HG02870 (cell line): ENCODE measurements around the gene VPS52.
"Not testable (repeated sequence)": the region's sequence is repeated elsewhere in the genome, so short reads cannot be mapped to it uniquely, and the experiment has no call there.

Source experiments
- ATAC-seq: cut with Tn5 transposase; IDR thresholded peaks from one replicate; pipeline ENCODE4 v1.9.1; 2021; ENCODE audit warnings: mild to moderate bottlenecking, moderate library complexity; ENCODE audit not compliant: unreplicated experiment

The VPS52 gene

DNA sequence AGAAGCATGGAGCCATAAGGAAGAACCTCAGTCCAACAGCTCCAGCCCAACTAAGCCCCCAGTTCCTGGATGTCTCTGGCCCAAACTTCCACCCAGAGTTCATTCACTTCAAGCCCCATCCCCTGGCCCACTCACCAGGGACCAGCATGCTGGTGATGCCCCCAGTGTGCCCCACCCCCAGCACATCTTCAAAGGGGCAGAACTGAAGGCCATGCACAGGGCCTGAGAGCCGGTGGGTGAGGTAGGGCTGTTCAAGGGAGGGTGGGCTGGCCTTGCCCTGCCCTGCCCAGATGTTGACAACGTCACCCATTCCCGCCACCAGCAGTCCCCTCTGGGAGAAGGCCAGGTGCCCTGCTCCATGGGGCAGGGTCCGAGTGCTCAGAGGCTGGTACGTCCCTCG, 8.9 kb upstream of the VPS52 start:
- no peak for ATAC-seq

DNA sequence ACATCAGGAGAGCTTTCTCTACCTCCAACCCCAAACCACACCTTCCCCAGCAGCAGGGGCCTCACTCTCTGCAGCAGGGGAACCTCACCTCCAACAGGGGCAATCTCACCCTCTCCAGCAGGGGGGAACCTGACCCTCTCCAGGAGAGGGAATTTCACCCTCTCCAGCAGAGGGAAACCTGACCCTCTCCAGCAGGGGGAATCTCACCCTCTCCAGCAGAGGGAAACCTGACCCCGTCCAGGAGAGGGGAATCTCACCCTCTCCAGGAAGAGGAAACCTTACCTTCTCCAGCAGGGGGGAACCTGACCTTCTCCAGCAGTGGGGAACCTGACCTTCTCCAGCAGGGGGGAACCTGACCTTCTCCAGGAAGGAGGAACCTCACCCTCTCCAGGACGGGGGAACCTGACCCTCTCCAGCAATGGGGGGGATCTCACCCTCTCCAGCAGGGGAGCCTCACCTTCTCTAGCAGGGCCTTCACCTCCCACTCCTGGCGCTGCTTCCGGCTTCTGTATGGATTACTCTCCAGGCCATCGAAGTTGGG, 8.4 kb upstream of the VPS52 start:
- no peak for ATAC-seq

DNA sequence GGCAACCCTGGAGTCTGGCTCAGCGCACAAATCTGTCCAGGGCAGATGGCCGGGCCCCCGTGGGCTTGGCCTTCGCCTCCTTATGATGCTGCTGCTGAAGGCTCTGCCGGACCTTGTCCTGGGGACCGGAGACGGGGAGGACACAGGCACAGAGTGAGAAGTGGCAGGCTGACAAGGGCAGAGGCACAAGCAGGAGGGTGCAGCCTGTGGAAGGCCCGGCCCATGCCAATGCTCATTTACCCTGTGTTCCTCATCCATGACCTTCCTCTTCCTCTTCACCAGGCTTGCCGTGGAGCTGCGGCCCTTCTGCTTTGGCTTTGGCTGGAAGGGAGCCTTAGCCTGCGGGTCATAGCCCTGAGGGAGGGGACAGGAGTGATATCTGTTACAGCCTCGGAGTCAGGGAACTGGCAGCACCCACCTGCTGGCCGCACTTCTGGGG, 7.6 kb upstream of the VPS52 start:
- ATAC-seq: no peak

DNA sequence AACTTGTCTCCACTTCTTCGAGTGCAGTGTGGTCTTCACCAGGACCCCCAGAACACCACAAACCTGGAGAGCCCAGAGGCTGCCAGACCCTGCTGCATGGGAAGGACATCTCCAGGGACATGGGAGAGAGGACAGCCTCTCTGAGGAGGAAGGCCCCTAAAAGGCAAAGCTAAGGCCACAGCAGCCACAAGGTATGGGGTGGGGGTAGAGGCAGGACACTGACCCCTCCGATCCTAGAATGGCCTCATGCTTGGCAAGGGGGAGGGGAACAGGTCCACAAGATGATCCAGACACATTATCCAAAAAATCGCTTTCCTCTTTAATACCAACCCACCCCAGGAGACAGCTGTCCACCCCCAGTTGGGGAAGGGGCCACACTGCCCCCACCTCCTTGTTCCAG, 7.1 kb upstream of the VPS52 start:
- ATAC-seq: no peak

DNA sequence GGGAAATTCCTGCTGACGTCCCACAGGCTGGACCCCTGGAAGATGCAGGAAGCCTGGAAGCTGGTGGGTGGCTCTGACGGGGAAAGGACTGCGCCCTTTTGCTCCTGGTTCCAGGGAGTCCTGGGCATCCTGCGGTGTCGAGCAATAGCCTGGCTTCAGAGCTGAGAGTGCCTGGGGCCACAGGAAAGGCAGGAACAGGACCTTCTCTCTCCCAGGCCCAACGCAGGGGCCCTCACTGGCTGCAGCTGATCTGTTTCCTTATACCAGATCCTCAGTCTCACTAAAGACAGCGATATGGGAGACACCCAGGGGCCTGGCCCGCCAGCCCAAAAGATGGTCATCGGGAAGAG, 6.7 kb upstream of the VPS52 start:
- no peak for ATAC-seq

DNA sequence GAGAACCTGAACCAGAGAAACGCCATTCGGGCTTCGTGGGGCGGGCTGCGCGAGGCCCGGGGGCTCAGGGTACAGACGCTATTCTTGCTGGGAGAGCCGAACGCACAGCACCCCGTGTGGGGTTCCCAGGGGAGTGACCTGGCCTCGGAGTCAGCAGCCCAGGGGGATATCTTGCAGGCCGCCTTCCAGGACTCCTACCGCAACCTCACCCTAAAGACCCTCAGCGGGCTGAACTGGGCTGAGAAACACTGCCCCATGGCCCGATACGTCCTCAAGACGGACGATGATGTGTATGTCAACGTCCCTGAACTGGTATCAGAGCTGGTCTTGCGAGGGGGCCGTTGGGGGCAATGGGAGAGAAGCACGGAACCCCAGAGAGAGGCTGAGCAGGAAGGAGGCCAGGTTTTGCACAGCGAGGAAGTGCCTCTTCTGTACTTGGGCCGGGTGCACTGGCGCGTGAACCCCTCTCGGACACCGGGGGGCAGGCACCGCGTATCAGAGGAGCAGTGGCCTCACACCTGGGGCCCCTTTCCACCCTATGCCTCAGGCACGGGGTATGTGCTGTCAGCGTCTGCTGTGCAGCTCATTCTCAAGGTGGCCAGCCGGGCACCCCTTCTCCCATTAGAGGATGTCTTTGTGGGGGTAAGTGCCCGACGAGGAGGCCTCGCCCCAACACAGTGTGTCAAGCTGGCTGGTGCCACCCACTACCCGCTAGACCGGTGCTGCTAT, 6.2 kb upstream of the VPS52 start:
- peak; percentile 5 for ATAC-seq

GRCh38 chr6:33276864-33277662, 5.4 kb upstream of the VPS52 start, which contains the start of gene B3GALT4:
Gene B3GALT4, plus strand, starts transcription at chr6:33277123. Its CDS starts 297 bp downstream, at chr6:33277420.
- peak; percentile 48 for ATAC-seq

GRCh38 chr6:33276581-33276863, 4.8 kb upstream of the VPS52 start:
- no peak for ATAC-seq

- ATAC-seq: not testable (repeated sequence)
These were observed 4.3 kb upstream of the VPS52 start for GRCh38 chr6:33275795-33276580.

DNA sequence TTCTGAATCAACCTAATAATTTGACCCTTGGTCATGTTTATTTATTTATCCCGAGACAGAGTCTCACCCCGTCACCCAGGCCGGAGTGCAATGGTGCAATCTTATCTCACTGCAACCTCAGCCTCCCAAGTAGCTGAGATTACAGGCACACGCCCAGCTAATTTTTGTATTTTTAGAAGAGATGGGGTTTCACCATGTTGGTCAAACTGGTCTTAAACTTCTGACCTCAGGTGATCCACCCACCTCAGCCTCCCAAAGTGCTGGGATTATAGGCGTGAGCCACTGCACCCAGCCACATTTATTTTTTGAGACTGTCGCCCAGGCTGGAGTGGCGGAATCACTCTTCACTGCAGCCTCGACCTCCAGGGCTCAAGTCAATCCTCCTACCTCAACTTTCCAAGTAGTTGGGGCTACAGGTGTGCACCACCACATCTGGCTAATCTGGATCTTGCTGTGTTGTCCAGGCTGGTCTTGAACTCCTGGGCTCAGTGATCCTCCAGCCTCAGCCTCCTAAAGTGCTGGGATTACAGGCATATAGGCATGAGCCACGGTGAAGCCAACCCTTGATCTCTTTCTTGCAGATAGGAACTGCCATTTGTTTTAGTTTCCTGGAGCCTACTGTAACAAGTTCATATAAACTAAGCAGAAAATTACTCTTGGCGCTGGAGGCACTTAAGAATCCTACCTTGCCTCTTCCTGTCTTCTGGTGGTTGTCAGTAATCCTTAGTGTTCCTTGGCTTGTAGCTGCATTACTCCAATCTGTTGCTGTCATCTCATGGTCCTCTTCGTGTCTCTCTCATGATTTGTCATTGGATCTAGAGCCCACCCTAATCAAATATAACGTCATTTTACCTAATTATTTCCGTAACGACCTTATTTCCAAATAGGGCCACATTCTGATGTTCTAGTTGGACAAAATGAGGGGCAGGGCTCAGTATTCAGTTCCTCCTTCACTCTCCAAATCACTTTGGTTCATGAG, 2.5 kb upstream of the VPS52 start:
- no peak for ATAC-seq

DNA sequence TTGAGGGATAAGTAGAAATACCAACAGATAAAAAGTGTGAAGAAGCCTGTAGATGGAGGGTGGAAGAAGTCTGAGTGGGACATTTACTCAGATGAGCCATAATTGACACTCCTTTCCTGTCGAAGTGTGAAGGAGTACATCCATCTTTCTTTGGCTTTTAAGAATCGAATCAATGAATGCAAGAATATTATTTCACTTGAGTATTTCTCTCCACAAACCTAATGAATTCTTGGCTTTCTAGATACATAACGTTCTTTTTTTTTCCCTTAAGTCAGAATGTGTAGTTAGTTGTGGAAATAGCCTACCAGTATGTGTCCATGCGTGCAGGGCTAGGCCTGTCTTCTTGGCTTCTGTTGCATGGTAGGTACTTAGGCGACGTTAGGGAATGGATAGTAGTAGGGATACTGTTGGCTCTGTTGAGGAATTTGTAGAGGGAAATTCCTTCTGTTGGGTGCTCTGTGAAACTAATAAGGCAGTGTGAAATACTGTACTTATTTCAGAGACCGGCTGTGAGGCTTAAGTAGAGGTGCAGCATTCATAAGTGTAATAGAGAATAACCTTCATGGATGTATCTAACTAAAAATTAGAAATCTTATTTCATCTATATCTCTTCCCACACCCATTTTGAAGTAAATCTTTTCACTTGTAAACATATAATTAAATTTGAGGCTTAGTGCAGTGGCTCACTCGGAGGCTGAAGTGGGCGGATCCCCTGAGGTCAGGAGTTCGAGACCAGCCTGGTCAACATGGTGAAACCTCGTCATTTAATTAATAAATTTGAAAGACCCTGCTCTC, 1.6 kb upstream of the VPS52 start:
- no peak for ATAC-seq

DNA sequence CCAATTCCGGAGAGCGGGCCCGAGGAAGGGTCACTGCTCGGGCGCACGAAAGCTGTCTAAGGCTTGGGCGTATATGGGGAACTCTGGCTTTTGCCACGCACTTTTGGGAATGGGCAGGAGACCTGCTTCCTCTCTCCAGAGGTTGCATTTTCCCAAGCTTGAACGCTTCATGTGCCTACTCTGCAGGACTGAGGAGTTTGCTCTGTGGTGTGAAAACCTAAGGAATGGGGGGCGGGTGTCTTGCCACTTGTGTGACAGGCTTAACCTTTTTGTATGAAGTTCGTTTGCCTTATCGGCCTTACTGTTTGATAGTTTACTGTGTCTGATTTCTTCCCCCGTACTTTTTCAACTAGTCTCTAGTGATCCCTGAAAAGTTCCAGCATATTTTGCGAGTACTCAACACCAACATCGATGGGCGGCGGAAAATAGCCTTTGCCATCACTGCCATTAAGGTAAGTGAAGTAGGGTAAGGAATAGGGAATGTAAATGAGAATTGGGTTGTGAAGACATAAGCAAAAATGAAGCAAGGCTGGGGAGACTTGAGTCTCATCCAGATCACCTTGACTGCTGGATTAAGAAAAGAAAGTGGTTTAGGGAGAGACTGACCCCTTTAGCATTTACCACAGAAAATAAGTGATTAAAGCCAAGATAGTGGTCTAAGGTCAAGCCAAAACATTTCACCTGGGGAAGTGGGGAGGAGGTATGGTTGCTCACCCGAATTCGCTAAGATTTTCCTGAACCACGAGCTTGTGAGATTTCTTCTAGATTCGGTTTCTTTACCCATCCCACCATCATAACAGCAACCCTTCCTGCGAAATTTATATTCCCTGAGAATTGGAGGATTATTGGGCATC, 826 bp upstream of the VPS52 start:
- peak; percentile 2 for ATAC-seq

DNA sequence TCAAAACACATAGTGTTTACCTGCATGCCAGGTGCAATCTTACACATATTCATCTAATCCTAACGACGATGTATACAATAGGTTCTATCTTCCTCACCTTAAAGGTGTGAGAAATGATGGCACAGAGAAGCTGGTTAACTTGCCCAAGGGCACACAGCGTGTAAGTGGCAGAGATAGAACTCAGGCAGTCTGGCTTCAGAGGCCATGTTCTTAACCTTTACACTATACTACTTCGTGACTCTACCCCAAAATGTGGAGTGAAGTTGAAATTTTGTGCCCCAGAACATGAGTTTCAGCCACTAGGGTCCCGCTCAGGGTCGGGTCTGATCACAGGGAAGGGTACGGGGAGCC, 584 bp downstream of the VPS52 start:
- no peak for ATAC-seq

DNA sequence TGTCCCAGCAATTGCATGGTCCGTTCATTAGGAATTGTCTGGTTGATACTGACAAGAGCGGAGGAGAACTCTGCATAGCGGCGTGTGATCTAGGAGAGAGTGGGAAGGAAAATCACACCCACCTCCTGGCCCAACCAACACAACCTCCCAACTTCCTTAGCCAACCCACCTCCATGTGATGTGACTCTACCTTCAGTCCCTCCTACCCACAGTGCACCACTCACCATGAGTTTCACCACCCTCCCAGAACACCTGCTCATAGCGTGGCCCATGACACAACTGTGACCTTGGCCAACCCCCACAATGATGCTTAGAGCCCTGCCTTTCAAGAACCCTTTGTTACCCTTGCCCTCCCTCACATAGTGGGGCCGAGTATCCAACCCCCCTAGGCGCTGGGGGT, 7.7 kb downstream of the VPS52 start:
- ATAC-seq: no peak

DNA sequence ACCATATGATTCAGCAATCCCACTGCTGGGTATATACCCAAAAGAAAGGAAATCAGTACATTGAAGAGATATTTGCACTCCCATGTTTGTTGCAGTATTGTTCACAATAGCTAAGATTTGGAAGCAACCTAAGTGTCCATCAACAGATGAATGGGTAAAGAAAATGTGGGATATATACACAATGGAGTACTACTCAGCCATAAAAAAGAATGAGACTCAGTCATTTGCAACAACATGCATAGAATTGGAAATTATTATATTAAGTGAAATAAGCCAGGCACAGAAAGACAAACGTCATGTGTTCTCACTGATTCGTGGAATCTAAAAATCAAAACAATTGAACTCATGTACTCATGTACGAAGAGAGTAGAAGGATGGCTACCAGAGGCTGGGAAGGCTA, 9.2 kb downstream of the VPS52 start:
- not testable (repeated sequence) for ATAC-seq

- no peak for ATAC-seq
These were observed 12.6 kb downstream of the VPS52 start for GRCh38 chr6:33259032-33259431.

DNA sequence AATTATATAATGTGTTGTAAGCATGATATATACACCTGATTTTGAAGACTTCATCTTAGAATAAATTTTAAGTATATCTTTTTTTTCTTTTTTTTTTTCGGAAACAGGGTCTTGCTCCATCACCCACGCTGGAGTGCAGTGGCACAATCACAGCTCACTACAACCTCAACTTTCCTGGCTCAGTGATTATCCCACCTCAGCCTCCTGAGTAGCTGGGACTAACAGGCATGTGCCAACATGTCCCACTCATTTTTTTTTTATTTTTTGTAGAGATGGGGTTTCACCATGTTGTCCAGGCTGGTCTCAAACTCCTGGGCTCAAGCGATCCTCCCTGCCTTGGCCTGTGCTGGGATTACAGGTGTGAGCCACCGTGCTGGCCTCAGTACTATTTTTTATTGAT, 17.1 kb downstream of the VPS52 start:
- no peak for ATAC-seq

DNA sequence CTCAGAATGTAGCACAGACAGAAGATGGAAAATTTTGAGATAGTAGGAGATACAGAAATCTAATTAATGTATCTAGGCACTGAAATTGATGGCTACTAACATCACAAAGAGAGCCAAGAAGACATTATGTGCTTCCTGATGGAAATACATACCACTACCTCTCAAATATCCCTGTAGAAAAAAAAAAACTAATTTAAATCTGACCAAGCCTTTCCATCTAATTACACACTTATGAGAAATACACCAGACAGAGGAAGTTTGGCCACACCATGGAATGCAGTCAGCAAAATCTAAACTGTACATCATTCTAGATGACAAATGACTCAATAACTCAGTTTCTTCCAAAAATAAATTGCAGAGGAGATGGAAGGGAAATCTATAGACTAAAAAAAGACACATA, 18.9 kb downstream of the VPS52 start:
- no peak for ATAC-seq
